Endodermal cell (in vitro differentiated cells): Measurements from ENCODE around the gene GARNL3. TPM values are rescaled to one million over a fixed set of nuclear protein-coding genes. Genes with fewer than 3 reads are reported as not detected.
A peak's percentile ranks its signal among the peaks of the same experiment; 100 is the strongest.

Source experiments
- DNase-seq: peaks from one replicate; pipeline ENCODE4 v3.0.0-alpha.2; 2017
- H3K27ac ChIP-seq: 2 replicates; pipeline ENCODE4 v1.5.1; 2013; ENCODE audit warnings: mild to moderate bottlenecking, low read depth, low read length, moderate library complexity
- H3K27me3 ChIP-seq: 2 replicates; pipeline ENCODE4 v1.6.1; 2013; ENCODE audit warnings: mild to moderate bottlenecking, low read length, moderate library complexity; ENCODE audit not compliant: insufficient read depth, control insufficient read depth, poor library complexity, severe bottlenecking
- H3K36me3 ChIP-seq: 2 replicates; pipeline ENCODE4 v1.7.0; 2013; ENCODE audit warnings: mild to moderate bottlenecking, low read length, moderate library complexity; ENCODE audit not compliant: control insufficient read depth, insufficient read depth
- H3K4me1 ChIP-seq: one replicate; pipeline ENCODE4 v1.7.0; 2013; ENCODE audit warnings: low read length; ENCODE audit not compliant: control insufficient read depth, insufficient read depth
- H3K4me3 ChIP-seq: 2 replicates; pipeline ENCODE4 v1.5.1; 2013; ENCODE audit warnings: mild to moderate bottlenecking, low read length, moderate library complexity
- H3K9ac ChIP-seq: 2 replicates; pipeline ENCODE4 v1.6.1; 2013; ENCODE audit warnings: mild to moderate bottlenecking, low read length, moderate library complexity; ENCODE audit not compliant: poor library complexity, severe bottlenecking; ENCODE audit errors: extremely low read depth
- H3K9me3 ChIP-seq: 2 replicates; pipeline ENCODE4 v1.6.1; 2013; ENCODE audit warnings: mild to moderate bottlenecking, low read length, moderate library complexity; ENCODE audit not compliant: control insufficient read depth
- H3K27ac Mint-ChIP-seq: 2 replicates; pipeline ENCODE4 v1.8.0; 2020; ENCODE audit warnings: mixed read lengths
- H3K27me3 Mint-ChIP-seq: 2 replicates; pipeline ENCODE4 v1.8.0; 2021; ENCODE audit warnings: mild to moderate bottlenecking, mixed read lengths; ENCODE audit not compliant: insufficient read depth
- H3K36me3 Mint-ChIP-seq: 2 replicates; pipeline ENCODE4 v1.8.0; 2020; ENCODE audit warnings: low read depth, mixed read lengths
- H3K4me1 Mint-ChIP-seq: 2 replicates; pipeline ENCODE4 v1.8.0; 2020; ENCODE audit warnings: mixed read lengths
- H3K4me3 Mint-ChIP-seq: 2 replicates; pipeline ENCODE4 v1.8.0; 2020; ENCODE audit warnings: mild to moderate bottlenecking, moderate library complexity, mixed read lengths
- H3K9me3 Mint-ChIP-seq: 2 replicates; pipeline ENCODE4 v1.8.0; 2020; ENCODE audit warnings: mild to moderate bottlenecking, mixed read lengths
- WGBS, 2 experiments: methylation state at CpG; one replicate each; pipeline versions ENCODE4 v1.1.5 to v1.1.7; 2013; ENCODE audit warnings: missing lambda C conversion rate in 2 of 2, mixed read lengths in 1 of 2; ENCODE audit not compliant: insufficient coverage in 1 of 2, insufficient read length in 1 of 2; 5-methylcytosine and 5-hydroxymethylcytosine counted together
- total RNA-seq, 2 donors: library from RNA; stranded (reverse); fragmentation: NEBNext Ultra II Directional in 1 of 2; extraction: Animal tissue kit (Norgen Biotek cat#: 25700) in 1 of 2; gene quantifications; 2 replicates in 1 of 2; 3 replicates in 1 of 2; pipeline ENCODE4 v1.2.1, GENCODE V29; 2021
- TF ChIP-seq, protein P1 (sequence below): fragments of 200-600 bp; sonication (generic); conservative IDR thresholded peaks from 2 replicates; pipeline ENCODE4 v1.5.0; 2021; ENCODE audit warnings: antibody characterized with exemption, mild to moderate bottlenecking

Gene GARNL3
- total RNA-seq, 2 donors from 2014 or later: 7.2 to 12.8 TPM

GRCh38 chr9:127303830-127304229 lies 39.3 kb downstream of the GARNL3 start:
- Mint-ChIP-seq H3K27ac (no peak overlapping the region), H3K27me3 (no peaks in the 10 kb centered on the region), H3K4me3 (no peak overlapping the region), H3K9me3 (no peaks in the 10 kb centered on the region), H3K36me3 (no peaks in the 10 kb centered on the region), H3K4me1 (no peaks in the 10 kb centered on the region)
- Histone ChIP-seq H3K9ac (no peak overlapping the region), H3K27me3 (no peaks in the 10 kb centered on the region), H3K27ac (no peak overlapping the region), H3K4me1 (no peaks in the 10 kb centered on the region), H3K36me3 (no peaks in the 10 kb centered on the region), H3K9me3 (no peaks in the 10 kb centered on the region), H3K4me3 (no peak overlapping the region)
- TF ChIP-seq, protein P1, sequence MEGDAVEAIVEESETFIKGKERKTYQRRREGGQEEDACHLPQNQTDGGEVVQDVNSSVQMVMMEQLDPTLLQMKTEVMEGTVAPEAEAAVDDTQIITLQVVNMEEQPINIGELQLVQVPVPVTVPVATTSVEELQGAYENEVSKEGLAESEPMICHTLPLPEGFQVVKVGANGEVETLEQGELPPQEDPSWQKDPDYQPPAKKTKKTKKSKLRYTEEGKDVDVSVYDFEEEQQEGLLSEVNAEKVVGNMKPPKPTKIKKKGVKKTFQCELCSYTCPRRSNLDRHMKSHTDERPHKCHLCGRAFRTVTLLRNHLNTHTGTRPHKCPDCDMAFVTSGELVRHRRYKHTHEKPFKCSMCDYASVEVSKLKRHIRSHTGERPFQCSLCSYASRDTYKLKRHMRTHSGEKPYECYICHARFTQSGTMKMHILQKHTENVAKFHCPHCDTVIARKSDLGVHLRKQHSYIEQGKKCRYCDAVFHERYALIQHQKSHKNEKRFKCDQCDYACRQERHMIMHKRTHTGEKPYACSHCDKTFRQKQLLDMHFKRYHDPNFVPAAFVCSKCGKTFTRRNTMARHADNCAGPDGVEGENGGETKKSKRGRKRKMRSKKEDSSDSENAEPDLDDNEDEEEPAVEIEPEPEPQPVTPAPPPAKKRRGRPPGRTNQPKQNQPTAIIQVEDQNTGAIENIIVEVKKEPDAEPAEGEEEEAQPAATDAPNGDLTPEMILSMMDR: no peak
- WGBS, 2 experiments: 83% methylated on average over 1 of the region's 1 CpG; no CpG with 5 or more reads in 1 of the 2 experiments
- DNase-seq: no peak

DNA sequence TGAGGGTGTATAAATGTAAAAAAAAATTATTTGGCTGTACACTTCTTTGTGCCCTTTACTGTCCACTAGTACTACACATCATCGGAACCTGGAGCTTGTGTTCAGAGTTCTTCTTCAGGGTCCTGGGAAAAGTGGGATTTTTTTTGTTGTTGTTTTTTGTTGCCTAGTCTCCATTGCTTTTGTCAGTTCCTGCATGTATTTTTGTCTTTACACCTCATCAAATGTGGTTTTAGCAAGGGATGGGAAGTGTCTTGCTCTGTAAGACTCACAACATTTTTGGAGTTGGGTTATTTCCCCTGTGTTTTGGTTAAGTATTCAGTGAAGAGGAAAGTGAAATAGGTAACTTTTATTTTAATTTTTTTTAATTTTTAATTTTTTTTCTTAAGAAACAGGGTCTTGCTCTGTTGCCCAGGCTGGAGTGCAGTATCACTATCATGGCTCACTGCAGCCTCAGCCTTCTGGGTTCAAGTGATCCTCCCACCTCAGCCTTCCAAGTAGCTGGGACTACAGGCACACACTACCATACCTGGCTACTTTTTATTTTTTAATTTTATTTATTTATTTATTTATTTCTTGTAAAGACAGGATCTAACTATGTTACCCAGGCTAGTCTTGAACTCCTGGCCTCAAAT lies 40.7 kb downstream of the GARNL3 start:
- 100% methylated on average over 1 of the region's 1 CpG; no CpG with 5 or more reads in 1 of the 2 experiments for WGBS, 2 experiments
- H3K27me3 Mint-ChIP-seq: no peaks in the 10 kb centered on the region
- Histone ChIP-seq H3K27ac (no peak overlapping the region), H3K9ac (no peak overlapping the region), H3K4me3 (no peak overlapping the region), H3K36me3 (no peaks in the 10 kb centered on the region), H3K4me1 (no peaks in the 10 kb centered on the region), H3K9me3 (no peaks in the 10 kb centered on the region), H3K27me3 (no peaks in the 10 kb centered on the region)
- no peak overlapping the region for H3K4me3 Mint-ChIP-seq
- H3K9me3 Mint-ChIP-seq: no peaks in the 10 kb centered on the region
- no peaks in the 10 kb centered on the region for H3K4me1 Mint-ChIP-seq
- TF ChIP-seq, protein P1: no peak
- DNase-seq: no peak
- no peaks in the 10 kb centered on the region for H3K36me3 Mint-ChIP-seq
- no peak overlapping the region for H3K27ac Mint-ChIP-seq

DNA sequence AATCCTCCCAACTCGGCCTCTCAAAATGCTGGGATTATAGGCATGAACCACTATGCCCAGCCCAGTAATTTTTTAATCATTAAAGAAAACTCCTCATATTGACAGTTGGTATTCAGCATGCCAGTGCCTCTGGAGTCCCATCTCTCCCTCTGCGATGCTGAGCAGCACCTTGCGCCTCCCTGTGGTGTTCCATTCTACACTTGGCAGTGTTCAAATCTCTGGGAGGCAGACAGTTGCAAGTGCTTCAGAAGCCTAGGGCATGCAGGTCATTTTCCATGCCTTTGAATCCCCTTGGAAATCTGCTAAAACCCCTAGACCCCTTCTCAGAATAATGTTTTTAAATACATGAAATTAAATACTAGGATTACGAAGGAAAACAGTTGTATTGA lies 41.3 kb downstream of the GARNL3 start:
- TF ChIP-seq, protein P1: peak; percentile 47
- H3K27ac Mint-ChIP-seq: no peak overlapping the region
- H3K27me3 Mint-ChIP-seq: no peaks in the 10 kb centered on the region
- Histone ChIP-seq H3K36me3 (no peaks in the 10 kb centered on the region), H3K27ac (no peak overlapping the region), H3K27me3 (no peaks in the 10 kb centered on the region), H3K9ac (no peak overlapping the region), H3K4me3 (no peak overlapping the region), H3K4me1 (no peaks in the 10 kb centered on the region), H3K9me3 (no peaks in the 10 kb centered on the region)
- no peaks in the 10 kb centered on the region for H3K36me3 Mint-ChIP-seq
- peak; percentile 72 for DNase-seq
- no peaks in the 10 kb centered on the region for H3K4me1 Mint-ChIP-seq
- no peaks in the 10 kb centered on the region for H3K9me3 Mint-ChIP-seq
- H3K4me3 Mint-ChIP-seq: no peak overlapping the region
- 87 to 90% methylated on average over 3 of the region's 4 CpGs for WGBS, 2 experiments
